ENCODE data around the gene LIF. TPM values are rescaled to one million over a fixed set of nuclear protein-coding genes. Genes with fewer than 3 reads are reported as not detected.

Gene LIF
- total and polyA plus RNA-seq, 2 donors (not counting 3 experiments of a cell fraction or from before 2014, with no cell fraction given): 0.12 to 0.27 TPM

GRCh38 chr22:30260682-30261081 lies 14.1 kb upstream of the LIF start:
- H3K79me2 ChIP-seq (ENCODE audit: control insufficient read depth, insufficient read depth, low read length): no peaks in the 10 kb centered on the region
- no peak overlapping the region for H2AFZ ChIP-seq (ENCODE audit: low read depth, low read length)
- POLR2A ChIA-PET: no interaction called here
- FAIRE-seq (no peak), DNase-seq (ENCODE audit: low read depth, low spot score) (no peak)
- H3K27ac ChIP-seq (ENCODE audit: insufficient read depth, low read depth, low read length): no peak overlapping the region
- no peaks in the 10 kb centered on the region for H3K36me3 ChIP-seq (ENCODE audit: control insufficient read depth in 2 of 2, extremely low read depth in 1 of 2, insufficient read depth in 2 of 2, low read length in 2 of 2)
- intact Hi-C loops (cut with micrococcal nuclease) (no loop called here), dilution Hi-C loops (cut with MboI; ENCODE audit: extremely low pct_ligation_motif_present, low sequenced_read_pairs) (no loop called here)
- no peak overlapping the region for H3K9ac ChIP-seq (replicated peaks; ENCODE audit: extremely low read depth, insufficient read depth, low read length)
- H3K4me2 ChIP-seq (ENCODE audit: insufficient read depth, low read length): no peak overlapping the region
- H3K27me3 ChIP-seq (ENCODE audit: control insufficient read depth in 2 of 2, insufficient read depth in 2 of 2, low read length in 2 of 2): no peaks in the 10 kb centered on the region
- BruUV-seq (replicated peaks): no TSS peak
- H3K4me1 ChIP-seq (ENCODE audit: control insufficient read depth, extremely low read depth, insufficient read depth, low read length): peaks cover 10% of the 10 kb centered on the region
- H4K20me1 ChIP-seq (replicated peaks; ENCODE audit: control insufficient read depth, extremely low read depth, insufficient read depth, low read length): no peaks in the 10 kb centered on the region
- no peak overlapping the region for H3K4me3 ChIP-seq (replicated peaks in 1 of 3; ENCODE audit: insufficient read depth in 1 of 3, low read depth in 1 of 3, low read length in 3 of 3)
- no peaks in the 10 kb centered on the region for H3K9me1 ChIP-seq (replicated peaks; ENCODE audit: control insufficient read depth, extremely low read depth, insufficient read depth, low read length)
- CTCF ChIA-PET: interaction anchor here (0.8 to 3.7 kb wide), 6 partner anchors 10 to 131 kb away, joined by 3 to 56 read pairs (median 4); partner anchors contain the start of genes RNF215 and TBC1D10A
- no peaks in the 10 kb centered on the region for H3K9me3 ChIP-seq (replicated peaks; ENCODE audit: control insufficient read depth, insufficient read depth, low read length)
- TF ChIP-seq POLR2A (IDR thresholded peaks at IDR 0.05; ENCODE audit: low read depth, low read length) (no peak), GATA2 (IDR thresholded peaks at IDR 0.05; ENCODE audit: insufficient read depth, insufficient read length, low read depth, low read length) (no peak), MYC (IDR thresholded peaks at IDR 0.05; ENCODE audit: low read depth, low read length) (no peak), FOS (IDR thresholded peaks at IDR 0.05; ENCODE audit: borderline replicate concordance, insufficient read depth, low read length) (no peak), CTCF (IDR thresholded peaks at IDR 0.05; ENCODE audit: extremely low read depth in 1 of 2, insufficient read depth in 1 of 2, low read depth in 1 of 2, low read length in 2 of 2) (no peak), POLR2AphosphoS5 (IDR thresholded peaks at IDR 0.05; ENCODE audit: insufficient read depth, low read depth, low read length) (no peak), EZH2 (IDR thresholded peaks at IDR 0.05; ENCODE audit: borderline replicate concordance, low read depth, low read length, severe bottlenecking) (no peak), JUN (IDR thresholded peaks at IDR 0.05; ENCODE audit: borderline replicate concordance, insufficient read depth, insufficient read length, low read depth) (no peak)
- TF ChIP-seq, protein P1, sequence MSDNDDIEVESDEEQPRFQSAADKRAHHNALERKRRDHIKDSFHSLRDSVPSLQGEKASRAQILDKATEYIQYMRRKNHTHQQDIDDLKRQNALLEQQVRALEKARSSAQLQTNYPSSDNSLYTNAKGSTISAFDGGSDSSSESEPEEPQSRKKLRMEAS (IDR thresholded peaks at IDR 0.05; ENCODE audit: insufficient read depth, insufficient read length): no peak
